ENCODE measurements around the gene IGSF9B. TPM values are rescaled to one million over a fixed set of nuclear protein-coding genes. Genes with fewer than 3 reads are reported as not detected.

IGSF9B gene
- total RNA-seq, 2 experiments from 2014 or later: 96.3 to 118 TPM

DNA sequence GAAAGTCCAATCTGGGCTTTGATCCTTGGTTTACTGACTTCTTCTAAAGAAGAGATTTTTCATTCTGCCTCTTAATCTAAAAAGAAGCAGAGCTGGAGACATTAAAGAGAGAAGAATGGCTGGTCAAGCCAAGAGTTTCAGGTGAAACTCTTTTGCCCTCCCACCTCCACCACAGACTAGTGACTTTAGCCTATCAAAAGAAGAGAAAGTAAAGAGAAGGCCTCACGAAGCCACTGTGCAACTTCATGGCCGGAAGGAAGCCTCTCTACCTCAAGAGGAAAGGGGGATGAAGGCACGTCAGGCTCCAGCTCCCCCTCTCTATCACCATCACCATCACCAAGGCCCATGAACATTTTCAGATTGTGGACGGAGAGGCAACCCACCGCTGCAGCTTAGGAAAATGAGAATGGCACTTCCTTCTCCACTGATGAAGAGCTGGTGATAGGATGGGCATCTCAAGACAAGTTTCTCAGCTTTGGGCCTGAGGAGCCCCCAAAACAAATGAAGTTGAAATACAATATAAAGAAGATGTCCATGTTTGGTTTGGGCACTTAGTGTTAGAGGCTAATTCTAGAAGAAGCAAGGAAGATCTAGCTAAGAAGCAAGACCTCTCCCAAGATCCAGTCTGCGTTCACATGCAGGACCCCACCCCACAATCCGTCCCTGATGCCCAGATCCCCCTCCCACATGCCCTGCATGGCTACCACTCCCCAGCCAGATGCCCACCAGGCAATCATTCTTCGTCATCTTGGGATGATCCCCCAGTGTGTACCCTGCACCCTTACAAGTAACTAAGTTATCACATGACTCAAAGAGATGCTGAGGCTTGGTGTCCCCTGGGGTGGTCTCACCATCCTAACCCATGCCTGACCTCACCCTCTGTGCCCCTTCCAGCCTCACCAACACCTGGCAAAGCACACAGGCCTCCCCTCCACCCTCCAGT is 52.6 kb downstream of the IGSF9B start:
- H3K27me3 Mint-ChIP-seq (ENCODE audit: low read depth): no peaks in the 10 kb centered on the region
- ChIA-PET CTCF (no interaction called here), POLR2A (no interaction called here)
- DNase-seq: no peak
- H3K36me3 Mint-ChIP-seq (ENCODE audit: low read depth): peaks cover 54% of the 10 kb centered on the region
- no peak overlapping the region for H3K4me3 Mint-ChIP-seq
- H3K27ac Mint-ChIP-seq: peak overlapping the region; percentile 37
- no peak for ATAC-seq
- peaks cover 4% of the 10 kb centered on the region for H3K4me1 Mint-ChIP-seq (ENCODE audit: low read depth)
- H3K9me3 Mint-ChIP-seq (ENCODE audit: insufficient read depth): no peaks in the 10 kb centered on the region

- Mint-ChIP-seq H3K27me3 (ENCODE audit: low read depth) (no peaks in the 10 kb centered on the region), H3K4me3 (no peak overlapping the region), H3K27ac (no peak overlapping the region), H3K9me3 (ENCODE audit: insufficient read depth) (no peaks in the 10 kb centered on the region), H3K4me1 (ENCODE audit: low read depth) (peaks cover 11% of the 10 kb centered on the region), H3K36me3 (ENCODE audit: low read depth) (peaks cover 54% of the 10 kb centered on the region)
- ChIA-PET POLR2A (no interaction called here), CTCF (no interaction called here)
- ATAC-seq (no peak), DNase-seq (no peak)
Observed at GRCh38 chr11:133903056-133903455, 53.7 kb downstream of the IGSF9B start.

- peaks cover 11% of the 10 kb centered on the region for H3K4me1 Mint-ChIP-seq (ENCODE audit: low read depth)
- H3K36me3 Mint-ChIP-seq (ENCODE audit: low read depth): peaks cover 56% of the 10 kb centered on the region
- no peak for DNase-seq
- H3K27ac Mint-ChIP-seq: no peak overlapping the region
- no peaks in the 10 kb centered on the region for H3K27me3 Mint-ChIP-seq (ENCODE audit: low read depth)
- H3K4me3 Mint-ChIP-seq: no peak overlapping the region
- POLR2A ChIA-PET: no interaction called here
- CTCF ChIA-PET: no interaction called here
- no peaks in the 10 kb centered on the region for H3K9me3 Mint-ChIP-seq (ENCODE audit: insufficient read depth)
- ATAC-seq: no peak
Observed at GRCh38 chr11:133902506-133902905, 54.3 kb downstream of the IGSF9B start.

- H3K27me3 Mint-ChIP-seq (ENCODE audit: low read depth): no peaks in the 10 kb centered on the region
- no peak overlapping the region for H3K27ac Mint-ChIP-seq
- H3K4me1 Mint-ChIP-seq (ENCODE audit: low read depth): peaks cover 11% of the 10 kb centered on the region
- H3K4me3 Mint-ChIP-seq: no peak overlapping the region
- H3K36me3 Mint-ChIP-seq (ENCODE audit: low read depth): peaks cover 54% of the 10 kb centered on the region
- no peak for DNase-seq
- no peak for ATAC-seq
- CTCF ChIA-PET: no interaction called here
- no peaks in the 10 kb centered on the region for H3K9me3 Mint-ChIP-seq (ENCODE audit: insufficient read depth)
- POLR2A ChIA-PET: no interaction called here
Observed at GRCh38 chr11:133901999-133902398, 54.8 kb downstream of the IGSF9B start.

DNA sequence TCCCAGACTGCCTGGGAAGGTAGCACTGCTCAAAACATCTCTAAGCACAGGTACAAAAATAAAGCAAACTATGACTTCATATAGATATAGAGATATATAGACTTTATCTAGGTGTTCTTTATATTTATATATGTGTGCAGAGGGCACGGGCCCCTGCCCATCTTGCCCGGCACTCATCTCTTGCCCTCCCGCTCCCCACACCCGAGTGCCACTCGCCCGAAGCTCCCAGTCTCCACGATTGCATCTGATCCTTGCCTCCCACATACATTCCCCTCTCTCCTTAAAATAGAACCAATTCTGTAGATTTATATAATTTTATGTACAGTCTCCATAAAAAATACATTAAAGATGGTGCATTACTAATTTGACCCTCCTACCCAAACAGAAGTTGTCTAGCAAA is 55.5 kb downstream of the IGSF9B start:
- Mint-ChIP-seq H3K36me3 (ENCODE audit: low read depth) (peaks cover 52% of the 10 kb centered on the region), H3K4me3 (no peak overlapping the region), H3K9me3 (ENCODE audit: insufficient read depth) (no peaks in the 10 kb centered on the region), H3K27me3 (ENCODE audit: low read depth) (no peaks in the 10 kb centered on the region), H3K27ac (no peak overlapping the region), H3K4me1 (ENCODE audit: low read depth) (peaks cover 11% of the 10 kb centered on the region)
- ChIA-PET POLR2A (interaction anchor here (0.5 kb wide), 1 partner anchor 185 kb away, joined by 5 read pairs; no protein-coding TSS in a partner anchor), CTCF (no interaction called here)
- no peak for DNase-seq
- ATAC-seq: no peak

GRCh38 chr11:133900176-133901105 is 56.3 kb downstream of the IGSF9B start:
- Mint-ChIP-seq H3K36me3 (ENCODE audit: low read depth) (peaks cover 45% of the 10 kb centered on the region), H3K4me3 (no peak overlapping the region), H3K9me3 (ENCODE audit: insufficient read depth) (no peaks in the 10 kb centered on the region), H3K4me1 (ENCODE audit: low read depth) (peaks cover 11% of the 10 kb centered on the region), H3K27me3 (ENCODE audit: low read depth) (no peaks in the 10 kb centered on the region), H3K27ac (no peak overlapping the region)
- DNase-seq (no peak), ATAC-seq (no peak)
- POLR2A ChIA-PET: interaction anchor here (0.5 kb wide), 1 partner anchor 186 kb away, joined by 5 read pairs; no protein-coding TSS in a partner anchor
- CTCF ChIA-PET: interaction anchor here (1.2 kb wide), 1 partner anchor 150 kb away, joined by 3 read pairs; no protein-coding TSS in a partner anchor

- H3K27ac Mint-ChIP-seq: peak overlapping the region; percentile 21
- ChIA-PET POLR2A (no interaction called here), CTCF (no interaction called here)
- peaks cover 7% of the 10 kb centered on the region for H3K4me1 Mint-ChIP-seq (ENCODE audit: low read depth)
- ATAC-seq: no peak
- DNase-seq: no peak
- no peak overlapping the region for H3K4me3 Mint-ChIP-seq
- peaks cover 30% of the 10 kb centered on the region for H3K36me3 Mint-ChIP-seq (ENCODE audit: low read depth)
- H3K27me3 Mint-ChIP-seq (ENCODE audit: low read depth): no peaks in the 10 kb centered on the region
- no peaks in the 10 kb centered on the region for H3K9me3 Mint-ChIP-seq (ENCODE audit: insufficient read depth)
Observed at GRCh38 chr11:133898770-133899115, 58.0 kb downstream of the IGSF9B start.

DNA sequence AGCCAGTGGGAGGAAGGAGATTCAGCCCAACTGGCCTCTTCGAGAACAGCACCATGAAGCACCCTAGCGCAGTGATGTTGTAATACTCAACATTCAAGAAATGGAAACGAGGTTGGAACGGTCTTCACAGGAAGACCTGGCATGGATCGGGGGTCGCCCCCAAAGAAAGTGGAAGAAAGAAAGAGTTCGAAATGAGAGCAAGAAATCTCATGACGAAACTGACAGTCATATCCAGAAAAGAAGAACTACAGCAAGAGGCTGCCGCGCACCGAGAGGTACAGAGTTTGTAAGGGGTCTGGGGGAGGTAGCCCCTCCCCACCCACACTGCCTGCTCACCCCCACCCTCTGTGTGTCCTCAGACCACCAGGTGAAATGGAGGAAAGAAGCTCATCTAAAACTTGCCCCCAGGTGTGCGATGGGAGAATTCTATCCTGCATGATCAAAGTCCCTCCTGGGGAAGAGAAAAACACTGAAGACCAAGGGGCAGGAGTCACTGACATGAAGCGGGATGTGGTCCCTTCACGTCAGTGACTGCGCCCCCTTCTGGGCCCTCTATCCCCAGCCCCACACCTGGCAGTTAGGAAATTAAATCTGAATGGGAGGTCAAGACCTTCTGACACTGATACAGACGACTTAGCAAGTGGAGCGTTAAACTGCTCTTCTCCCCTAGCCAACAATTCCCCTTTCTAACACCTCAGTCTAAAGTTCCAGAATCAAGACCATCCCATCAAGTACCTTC is 58.6 kb downstream of the IGSF9B start:
- DNase-seq (no peak), ATAC-seq (no peak)
- Mint-ChIP-seq H3K4me3 (no peak overlapping the region), H3K27ac (peak overlapping the region; percentile 3), H3K9me3 (ENCODE audit: insufficient read depth) (no peaks in the 10 kb centered on the region), H3K4me1 (ENCODE audit: low read depth) (peaks cover 7% of the 10 kb centered on the region), H3K27me3 (ENCODE audit: low read depth) (no peaks in the 10 kb centered on the region), H3K36me3 (ENCODE audit: low read depth) (peaks cover 25% of the 10 kb centered on the region)
- CTCF ChIA-PET: no interaction called here
- POLR2A ChIA-PET: no interaction called here

- Mint-ChIP-seq H3K4me1 (ENCODE audit: low read depth) (peaks cover 7% of the 10 kb centered on the region), H3K36me3 (ENCODE audit: low read depth) (peaks cover 22% of the 10 kb centered on the region), H3K27me3 (ENCODE audit: low read depth) (peaks cover 4% of the 10 kb centered on the region), H3K27ac (no peak overlapping the region), H3K4me3 (no peak overlapping the region), H3K9me3 (ENCODE audit: insufficient read depth) (no peaks in the 10 kb centered on the region)
- DNase-seq (peak; percentile 19), ATAC-seq (no peak)
- CTCF ChIA-PET: no interaction called here
- POLR2A ChIA-PET: no interaction called here
Observed at GRCh38 chr11:133897331-133897650, 59.5 kb downstream of the IGSF9B start.

GRCh38 chr11:133896642-133897330 is 60.0 kb downstream of the IGSF9B start:
- CTCF ChIA-PET: no interaction called here
- Mint-ChIP-seq H3K36me3 (ENCODE audit: low read depth) (peaks cover 22% of the 10 kb centered on the region), H3K27me3 (ENCODE audit: low read depth) (peaks cover 9% of the 10 kb centered on the region), H3K4me1 (ENCODE audit: low read depth) (peaks cover 7% of the 10 kb centered on the region), H3K4me3 (no peak overlapping the region), H3K27ac (peak overlapping the region; percentile 50), H3K9me3 (ENCODE audit: insufficient read depth) (no peaks in the 10 kb centered on the region)
- ATAC-seq (no peak), DNase-seq (peak; percentile 18)
- POLR2A ChIA-PET: no interaction called here

GRCh38 chr11:133896028-133896427 is 60.7 kb downstream of the IGSF9B start:
- no peak overlapping the region for H3K4me3 Mint-ChIP-seq
- H3K36me3 Mint-ChIP-seq (ENCODE audit: low read depth): peaks cover 22% of the 10 kb centered on the region
- no peak for ATAC-seq
- no peaks in the 10 kb centered on the region for H3K9me3 Mint-ChIP-seq (ENCODE audit: insufficient read depth)
- ChIA-PET CTCF (no interaction called here), POLR2A (no interaction called here)
- H3K4me1 Mint-ChIP-seq (ENCODE audit: low read depth): peaks cover 7% of the 10 kb centered on the region
- peak; percentile 18 for DNase-seq
- H3K27me3 Mint-ChIP-seq (ENCODE audit: low read depth): peaks cover 13% of the 10 kb centered on the region
- H3K27ac Mint-ChIP-seq: no peak overlapping the region

Data from activated CD8-positive, alpha-beta T cell treated with anti-CD3 and anti-CD28 coated beads, Interleukin-2, amount 10 ng/mL, durations not matched to agents 7 days and 5 days (primary cell).